ENCODE data around the gene FUS.
"Not testable (repeated sequence)": the region's sequence is repeated elsewhere in the genome, so short reads cannot be mapped to it uniquely, and the experiment has no call there.

Gene FUS

DNA sequence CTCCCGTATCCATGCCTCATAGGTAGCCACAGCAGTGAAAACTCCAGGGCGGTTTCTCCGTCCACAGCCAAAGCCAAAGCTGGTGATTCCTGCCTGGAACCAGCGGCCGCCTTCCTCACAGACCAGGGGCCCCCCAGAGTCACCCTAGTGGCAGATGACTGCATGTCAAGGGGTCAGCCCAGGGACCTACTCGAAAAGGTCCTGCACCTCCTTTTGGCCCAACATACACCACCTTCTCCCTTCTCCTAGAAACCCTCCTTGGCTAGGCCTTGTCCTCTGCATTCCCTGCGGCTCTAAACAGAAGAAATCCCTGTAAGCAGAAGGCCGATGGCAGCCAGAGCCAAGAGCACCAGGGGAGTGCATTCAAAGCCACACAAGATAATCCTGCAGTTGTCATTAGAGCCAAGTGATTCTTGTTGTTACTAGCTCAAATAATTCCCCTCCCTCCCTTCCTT, 36.2 kb upstream of the FUS start:
- no peak for DNase-seq

DNA sequence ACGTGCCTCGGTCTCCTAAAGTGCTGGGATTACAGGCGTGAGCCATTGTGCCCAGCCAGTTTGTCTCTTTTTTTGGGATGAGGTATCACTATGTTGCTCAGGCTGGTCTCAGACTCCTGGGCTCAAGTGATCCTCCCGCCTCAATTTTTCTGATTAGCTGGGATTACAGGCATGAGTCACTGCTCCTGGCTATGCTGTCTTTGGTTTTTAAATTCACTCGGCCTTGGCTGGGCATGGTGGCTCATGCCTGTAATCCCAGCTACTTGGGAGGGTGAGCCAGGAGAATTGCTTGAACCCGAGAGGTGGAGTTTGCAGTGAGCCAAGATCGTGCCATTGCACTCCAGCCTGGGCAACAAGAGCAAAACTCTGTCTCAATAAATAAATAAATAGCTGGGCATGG, 35.5 kb upstream of the FUS start:
- DNase-seq, result not testable (repeated sequence)

DNA sequence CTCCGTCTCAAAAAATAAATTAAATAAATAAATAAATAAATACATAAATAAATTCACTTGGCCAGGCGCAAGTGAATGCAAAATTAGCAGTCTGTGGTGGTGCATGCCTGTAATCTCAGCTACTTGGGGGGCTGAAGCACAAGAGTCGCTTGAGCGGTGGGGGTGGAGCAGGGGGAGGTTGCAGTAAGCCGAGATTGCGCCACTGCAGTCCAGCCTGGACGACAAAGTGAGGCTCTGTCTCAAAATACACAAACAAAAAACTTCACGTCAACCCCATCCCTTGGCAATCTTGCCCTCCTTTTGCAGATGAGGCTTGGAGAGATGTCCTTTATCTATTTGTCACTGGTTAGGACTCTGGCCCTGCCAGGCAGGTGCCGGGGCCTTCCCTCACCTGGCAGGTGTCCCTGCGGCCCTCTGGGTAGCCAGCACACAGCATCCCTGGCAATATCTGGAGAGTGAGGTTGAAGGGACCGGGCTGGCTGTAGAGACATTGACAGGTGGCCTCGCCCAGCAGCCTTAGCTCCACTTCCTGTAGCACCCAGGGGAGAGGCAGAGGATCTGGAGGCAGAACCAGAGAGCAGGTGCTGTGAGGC, 34.4 kb upstream of the FUS start:
- DNase-seq, result peak; percentile 7 to 42

DNA sequence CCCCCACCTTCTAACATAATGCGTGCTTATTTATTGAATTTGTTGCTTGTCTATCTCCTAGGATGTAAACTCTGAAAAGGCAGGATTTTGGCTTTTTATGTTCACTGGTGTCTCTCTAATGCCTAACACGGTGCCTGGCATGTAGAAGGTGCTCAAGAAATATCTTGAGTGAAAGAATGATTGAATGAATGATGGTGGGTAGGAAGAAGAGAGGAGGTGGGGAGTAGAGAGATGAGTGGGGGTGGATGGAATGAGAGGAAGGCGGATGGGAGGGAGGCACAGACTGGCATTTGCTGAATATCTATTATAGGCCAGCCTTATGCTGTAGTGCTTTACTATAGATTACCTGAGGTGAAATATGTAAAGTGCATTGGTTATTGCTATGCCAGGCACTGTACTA, 32.4 kb upstream of the FUS start:
- no peak for DNase-seq

DNA sequence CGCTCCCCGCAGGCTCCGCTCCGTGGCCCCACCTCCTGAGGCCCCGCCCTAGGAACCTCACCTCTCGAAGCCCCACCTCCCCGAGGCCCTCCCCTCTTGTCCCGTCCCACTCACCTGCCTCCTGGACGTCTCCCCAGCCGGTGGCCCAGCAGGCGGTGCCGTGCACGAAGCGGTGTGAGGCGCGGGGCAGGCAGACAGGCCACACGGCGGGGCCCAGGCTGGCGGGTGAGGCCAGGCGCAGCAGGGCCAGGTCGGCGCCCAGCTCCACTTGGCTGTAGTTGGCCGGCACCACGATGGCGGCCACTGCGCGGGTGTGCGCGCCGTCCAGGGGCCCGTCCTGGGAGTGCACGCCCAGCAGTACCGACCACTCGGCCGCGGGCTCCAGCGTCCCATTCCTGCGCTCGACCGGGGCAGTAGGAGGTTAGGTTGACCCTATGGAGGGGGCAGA, 31.6 kb upstream of the FUS start:
- DNase-seq, result no peak

DNA sequence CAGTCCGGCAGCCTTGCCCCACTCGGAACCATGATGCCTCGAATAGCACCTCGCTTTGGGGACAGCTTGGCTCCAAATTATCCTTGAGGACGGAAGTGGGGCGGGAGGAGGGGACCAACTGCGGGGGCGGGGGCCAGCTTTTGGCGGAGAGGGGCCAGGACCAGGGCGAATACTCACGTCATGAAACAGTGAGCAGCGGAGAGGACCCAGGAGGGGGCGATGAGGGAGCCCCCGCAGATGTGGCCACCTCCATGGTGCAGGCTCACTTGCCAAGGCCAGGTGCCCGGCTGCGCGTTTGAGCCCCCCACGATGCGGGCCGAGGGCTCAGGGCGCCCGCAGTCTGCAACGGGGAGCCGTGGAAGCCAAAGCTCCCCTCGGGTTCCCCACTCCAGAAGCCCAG, 31.0 kb upstream of the FUS start:
- DNase-seq, result no peak

DNA sequence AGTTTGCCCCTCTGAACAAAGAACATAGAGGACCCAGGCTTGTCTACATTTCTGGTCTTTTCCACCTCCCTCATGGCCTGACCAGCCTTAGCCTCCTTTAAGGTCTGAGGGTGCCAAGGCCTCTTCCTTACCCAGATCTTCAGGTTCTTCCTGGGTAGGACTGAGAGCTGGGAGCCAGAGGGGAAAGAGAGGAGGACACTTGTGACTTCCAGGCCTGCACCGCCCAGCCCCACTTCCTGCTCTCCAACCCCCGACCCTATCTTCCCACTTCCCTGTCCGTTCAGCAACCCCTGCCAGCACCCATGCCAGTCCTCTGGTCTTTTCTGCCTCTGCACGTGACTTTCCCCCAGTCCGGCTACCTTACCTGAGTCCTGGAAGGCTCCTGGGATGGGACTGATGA, 30.6 kb upstream of the FUS start:
- peak in 1 of 2 donors; percentile 46 for DNase-seq

DNA sequence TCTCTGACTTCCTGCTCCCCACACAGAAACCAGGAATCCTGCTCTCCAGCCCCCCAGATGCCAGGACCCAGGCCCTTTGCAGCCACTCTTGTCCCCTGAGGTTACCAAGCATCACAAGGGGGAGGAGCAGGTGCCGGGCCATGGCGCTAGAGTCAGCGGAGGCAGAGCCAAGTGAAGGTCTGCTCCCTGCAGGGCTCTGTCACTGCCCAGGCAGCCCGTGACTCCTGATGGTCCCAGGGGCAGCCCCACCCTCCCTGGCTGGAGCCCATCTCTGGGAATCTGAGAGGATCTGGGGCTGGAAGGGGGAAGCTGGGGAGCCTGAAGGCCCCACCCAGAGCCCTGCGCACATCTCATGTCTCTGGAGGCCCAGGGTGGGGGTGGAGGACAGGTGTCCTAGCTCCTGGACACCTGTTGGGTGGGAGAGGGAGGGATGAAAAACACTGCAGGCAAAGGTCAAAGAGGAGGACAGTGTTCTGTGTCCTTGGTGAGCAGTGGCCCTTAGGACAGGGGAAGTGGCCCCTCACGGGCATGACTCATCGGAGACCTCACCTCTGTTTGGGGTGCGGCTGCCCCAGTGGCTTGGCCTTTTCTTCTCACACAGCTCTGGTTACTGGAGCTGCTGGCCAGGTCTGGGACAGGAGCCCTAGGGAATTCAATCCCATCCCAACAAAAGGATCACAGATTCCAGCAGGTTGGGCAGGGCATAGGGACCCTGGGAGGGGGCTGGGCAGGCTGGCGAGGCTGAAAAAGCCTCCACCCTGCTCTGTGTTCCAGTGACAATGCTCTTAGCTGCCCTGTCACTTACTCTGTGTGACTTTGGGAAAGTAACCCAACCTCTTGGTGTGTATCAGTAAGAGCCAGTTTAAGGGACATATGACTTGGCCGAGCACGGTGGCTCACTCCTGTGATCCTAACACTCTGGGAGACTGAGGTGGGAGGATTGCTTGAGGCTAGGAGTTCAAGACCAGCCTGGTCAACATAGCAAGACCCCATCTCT, 29.7 kb upstream of the FUS start, which contains the start of gene PRSS36:
TSS of gene PRSS36 (minus strand) at position 173 of the 997 bp plus-strand sequence. CDS start at position 142, 31 bp downstream.
- DNase-seq, result peak in 1 of 2 donors; percentile 33

DNA sequence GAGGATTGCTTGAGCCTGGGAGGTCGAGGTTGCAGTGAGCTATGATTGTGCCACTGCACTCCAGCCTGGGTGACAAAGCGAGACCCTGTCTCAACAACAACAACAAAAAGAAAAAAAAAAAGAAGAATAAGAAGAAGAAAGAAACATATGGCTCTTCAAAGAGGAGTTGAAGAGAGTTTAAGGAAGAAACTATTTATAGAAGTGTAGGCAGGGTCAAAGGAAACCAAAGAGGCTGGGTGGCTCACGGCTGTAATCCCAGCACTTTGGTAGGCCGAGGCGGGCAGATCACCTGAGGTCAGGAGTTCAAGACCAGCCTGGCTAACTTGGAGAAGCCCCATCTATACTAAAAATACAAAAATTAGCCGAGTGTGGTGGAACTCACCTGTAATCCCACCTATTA, 29.0 kb upstream of the FUS start:
- peak; percentile 35 to 42 for DNase-seq

DNA sequence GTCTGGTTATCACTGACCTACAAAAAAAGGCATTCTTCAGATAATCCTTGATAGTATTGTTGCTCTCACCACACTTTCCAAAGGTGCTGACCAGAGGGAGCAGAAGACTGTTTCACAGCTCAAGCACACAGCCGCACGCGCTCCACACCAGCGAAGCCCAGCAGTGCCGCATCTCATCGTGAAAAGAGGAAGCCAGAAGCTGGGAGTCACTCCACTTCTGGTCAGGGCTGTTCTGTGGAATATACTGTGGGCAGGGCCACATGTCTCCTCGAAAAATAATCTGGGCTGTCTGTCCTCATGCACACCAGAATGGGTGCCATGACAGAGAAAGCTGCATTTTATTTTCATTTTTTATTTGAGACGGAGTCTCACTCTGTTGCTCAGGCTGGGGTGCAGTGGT, 22.8 kb upstream of the FUS start:
- DNase-seq, result peak; percentile 87 to 91

DNA sequence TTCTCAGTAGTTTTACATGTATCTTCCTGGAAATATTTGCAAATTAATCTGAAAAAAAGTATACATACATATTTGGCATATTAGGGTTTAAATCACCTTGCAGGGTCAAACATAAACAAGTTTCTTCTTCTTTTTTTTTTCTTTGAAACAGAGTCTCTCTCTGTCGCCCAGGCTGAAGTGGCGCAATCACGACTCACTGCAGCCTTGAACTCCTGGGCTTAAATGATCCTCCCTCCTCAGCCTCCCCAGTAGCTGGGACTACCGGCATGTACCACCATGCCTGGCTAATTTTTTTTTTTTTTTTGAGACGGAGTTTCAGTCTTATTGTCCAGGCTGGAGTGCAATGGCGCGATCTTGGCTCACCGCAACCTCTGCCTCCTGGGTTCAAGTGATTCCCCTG, 12.6 kb upstream of the FUS start:
- DNase-seq, result peak in 1 of 2 donors; percentile 20

DNA sequence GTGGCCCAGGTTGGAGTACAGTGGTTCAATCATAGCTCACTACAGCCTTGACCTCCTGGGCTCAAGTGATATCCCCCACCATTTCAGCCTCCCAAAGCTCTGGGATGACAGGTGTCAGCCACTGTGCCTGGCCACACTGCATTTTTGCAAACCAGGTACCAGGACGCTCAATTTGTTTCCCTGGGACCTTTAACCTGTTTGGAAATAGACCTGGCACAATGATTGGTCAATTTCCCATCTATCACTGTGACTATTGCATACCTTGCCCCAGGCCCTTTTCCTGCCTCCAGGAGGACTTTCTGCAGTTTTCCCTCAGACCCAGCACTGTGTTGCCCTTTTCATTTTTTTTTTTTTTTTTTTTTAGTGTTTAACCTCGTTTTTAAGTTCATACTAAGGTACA, 11.1 kb upstream of the FUS start:
- DNase-seq, result no peak

DNA sequence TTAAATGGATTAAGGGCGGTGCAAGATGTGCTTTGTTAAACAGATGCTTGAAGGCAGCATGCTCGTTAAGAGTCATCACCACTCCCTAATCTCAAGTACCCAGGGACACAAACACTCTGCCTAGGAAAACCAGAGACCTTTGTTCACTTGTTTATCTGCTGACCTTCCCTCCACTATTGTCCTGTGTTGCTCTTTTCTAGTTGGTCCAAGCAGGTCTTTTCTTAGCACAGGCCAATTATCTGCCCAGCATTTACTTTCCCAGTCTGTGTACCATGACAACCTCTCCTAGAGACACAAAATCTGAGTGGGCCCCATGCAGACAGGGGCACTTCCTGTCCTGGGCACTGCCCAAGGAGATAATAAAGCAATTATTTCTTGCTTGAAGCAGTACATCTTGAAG, 9.9 kb upstream of the FUS start:
- DNase-seq, result not testable (repeated sequence)

DNA sequence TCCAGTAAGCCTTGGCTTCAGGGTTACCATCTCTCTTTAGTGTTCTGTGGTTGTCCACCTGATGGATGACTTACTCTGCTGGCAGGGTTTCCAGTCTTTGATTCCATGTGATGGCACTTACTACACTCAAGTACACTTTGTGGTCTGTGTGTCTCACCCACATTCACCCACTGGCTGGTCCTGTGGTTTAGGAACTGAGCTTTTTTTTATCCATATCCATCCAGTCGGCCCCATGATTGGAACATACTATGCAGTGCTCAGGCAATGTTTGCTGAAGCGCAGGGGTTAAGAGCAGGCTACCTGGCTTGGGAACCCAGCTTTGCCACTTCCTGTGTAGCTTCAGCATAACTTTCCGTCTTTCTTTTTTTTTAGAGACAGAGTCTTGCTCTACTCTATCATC, 2.8 kb upstream of the FUS start:
- peak; percentile 86 to 95 for DNase-seq

DNA sequence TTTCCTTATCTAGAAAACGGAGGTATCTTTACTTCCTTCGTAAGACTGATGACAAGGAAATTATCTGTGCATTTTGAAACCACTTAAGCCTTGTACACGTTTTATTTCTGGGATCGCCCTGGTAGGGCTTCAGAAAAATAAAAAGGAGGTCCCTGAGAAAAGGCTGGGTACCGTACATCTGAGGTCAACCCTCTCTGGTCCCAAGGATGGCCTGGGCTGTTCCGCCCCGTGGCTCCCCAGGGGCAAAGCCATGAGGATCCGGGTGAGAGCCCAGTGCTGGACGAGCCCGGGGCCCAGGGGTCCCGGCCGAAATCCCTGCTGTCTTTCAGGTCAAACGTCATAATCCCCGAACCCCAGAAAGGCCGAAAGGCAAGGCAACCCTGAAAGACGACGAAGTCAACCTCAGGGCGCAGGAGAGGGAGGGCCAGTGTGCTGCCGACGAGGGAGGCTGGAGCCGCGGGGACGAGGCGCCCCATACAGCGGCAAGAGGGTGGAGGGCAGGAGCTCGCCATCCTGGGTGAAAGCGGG, 656 bp upstream of the FUS start:
- DNase-seq, result no peak

DNA sequence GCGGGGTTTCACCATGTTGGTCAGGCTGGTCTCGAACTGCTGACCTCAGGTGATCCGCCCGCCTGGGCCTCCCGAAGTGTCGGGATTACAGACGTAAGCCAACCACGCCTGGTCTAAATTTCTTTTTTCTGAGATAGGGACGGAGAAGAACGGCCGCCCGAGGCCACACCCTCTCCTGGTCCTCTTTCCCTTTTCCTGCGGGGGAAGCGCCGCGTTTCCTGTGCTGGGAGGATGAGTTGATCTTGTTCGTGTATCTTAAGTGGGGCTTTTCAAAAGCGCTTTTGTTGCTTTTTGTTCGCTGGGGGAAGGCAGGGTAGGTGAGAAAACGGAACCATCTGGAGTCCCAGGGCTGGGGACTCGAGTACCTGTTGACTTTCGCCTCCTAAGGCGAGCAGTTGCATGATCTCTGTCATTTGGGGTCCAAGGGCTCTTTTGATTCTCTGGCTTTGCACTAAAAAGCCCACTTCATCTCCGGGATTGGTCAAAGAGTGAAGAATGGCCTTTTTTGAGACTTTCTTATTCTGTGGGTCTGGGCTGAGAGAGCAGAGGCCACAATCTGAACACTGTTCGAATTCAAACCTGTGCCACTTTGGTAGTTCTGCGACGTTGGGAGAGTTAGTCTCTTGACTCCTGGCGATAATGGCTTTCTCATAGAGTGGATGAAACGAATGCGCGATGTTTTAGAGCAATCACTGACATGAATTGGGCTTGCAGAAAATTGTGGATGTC, 1.3 kb downstream of the FUS start:
- DNase-seq, result peak; percentile 54 to 74

DNA sequence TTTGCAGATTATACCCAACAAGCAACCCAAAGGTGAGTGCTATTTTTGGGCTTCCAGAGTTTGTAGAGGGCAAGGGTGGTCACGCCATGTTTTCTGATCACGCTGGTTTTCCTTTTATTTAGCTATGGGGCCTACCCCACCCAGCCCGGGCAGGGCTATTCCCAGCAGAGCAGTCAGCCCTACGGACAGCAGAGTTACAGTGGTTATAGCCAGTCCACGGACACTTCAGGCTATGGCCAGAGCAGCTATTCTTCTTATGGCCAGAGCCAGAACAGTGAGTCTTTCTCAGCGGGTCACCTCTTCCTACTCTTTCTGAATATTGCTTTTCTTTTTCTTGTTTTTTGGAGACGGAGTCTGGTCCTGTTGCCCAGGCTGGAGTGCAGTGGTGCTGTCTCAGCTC, 2.5 kb downstream of the FUS start:
- no peak for DNase-seq

DNA sequence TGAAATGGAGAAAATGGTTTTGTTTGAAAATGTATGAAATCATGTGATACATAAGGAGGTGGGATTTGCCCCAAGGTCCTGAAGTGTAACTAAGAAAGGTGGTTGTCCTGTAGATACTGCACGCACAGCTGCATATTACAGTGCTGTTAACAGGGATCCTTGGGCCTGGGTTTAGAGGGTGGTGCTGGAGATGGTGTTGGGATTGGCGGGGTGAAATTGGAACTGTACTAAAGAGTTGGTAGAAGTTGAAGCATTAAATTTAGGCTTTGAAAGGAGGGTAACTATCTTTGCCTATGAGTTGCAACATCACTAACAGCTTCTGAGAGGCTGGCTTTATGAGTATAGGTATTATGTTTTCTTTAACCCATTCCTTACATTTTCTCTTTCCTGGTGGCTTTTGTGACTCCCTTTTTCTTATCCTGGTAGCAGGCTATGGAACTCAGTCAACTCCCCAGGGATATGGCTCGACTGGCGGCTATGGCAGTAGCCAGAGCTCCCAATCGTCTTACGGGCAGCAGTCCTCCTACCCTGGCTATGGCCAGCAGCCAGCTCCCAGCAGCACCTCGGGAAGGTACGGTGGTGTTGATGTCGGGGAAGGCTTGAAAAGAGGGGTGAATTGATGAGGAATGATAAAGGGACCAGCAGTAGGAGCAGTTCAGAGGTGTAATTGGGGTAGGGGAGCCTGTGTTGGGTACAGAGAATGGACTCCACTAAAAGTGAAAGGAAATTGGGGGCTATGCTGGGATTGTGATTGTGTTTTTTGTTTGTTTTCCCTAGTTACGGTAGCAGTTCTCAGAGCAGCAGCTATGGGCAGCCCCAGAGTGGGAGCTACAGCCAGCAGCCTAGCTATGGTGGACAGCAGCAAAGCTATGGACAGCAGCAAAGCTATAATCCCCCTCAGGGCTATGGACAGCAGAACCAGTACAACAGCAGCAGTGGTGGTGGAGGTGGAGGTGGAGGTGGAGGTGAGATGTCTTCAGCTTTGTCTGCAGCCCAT, 3.8 kb downstream of the FUS start:
- DNase-seq, result no peak

DNA sequence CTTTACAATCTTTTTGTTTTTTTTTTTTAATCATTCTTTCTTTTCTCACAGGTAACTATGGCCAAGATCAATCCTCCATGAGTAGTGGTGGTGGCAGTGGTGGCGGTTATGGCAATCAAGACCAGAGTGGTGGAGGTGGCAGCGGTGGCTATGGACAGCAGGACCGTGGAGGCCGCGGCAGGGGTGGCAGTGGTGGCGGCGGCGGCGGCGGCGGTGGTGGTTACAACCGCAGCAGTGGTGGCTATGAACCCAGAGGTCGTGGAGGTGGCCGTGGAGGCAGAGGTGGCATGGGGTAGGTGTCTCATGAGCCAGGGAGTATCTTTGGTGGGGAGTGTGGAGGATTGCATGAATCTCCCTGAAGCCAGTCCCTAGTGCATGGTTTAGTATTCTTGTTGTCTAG, 4.9 kb downstream of the FUS start:
- DNase-seq, result no peak

DNA sequence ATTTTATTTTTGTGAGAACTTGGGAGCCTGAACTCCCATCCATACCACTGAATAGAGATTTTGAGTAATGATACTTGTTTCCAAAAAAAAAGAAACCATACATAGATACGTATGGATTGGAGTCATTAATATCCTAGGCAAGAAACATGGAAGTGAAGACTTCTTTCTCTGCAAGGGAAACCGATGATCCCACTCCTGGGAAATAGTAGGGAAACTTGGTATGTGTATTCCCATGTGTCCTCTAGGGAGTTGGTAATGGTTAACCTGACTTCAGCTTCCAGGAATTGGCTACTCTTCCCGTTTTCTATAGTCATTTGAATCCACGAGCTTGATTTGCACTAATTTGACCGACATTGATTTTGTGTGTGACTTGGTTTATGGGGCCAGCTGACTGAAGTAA, 5.4 kb downstream of the FUS start:
- DNase-seq, result no peak

DNA sequence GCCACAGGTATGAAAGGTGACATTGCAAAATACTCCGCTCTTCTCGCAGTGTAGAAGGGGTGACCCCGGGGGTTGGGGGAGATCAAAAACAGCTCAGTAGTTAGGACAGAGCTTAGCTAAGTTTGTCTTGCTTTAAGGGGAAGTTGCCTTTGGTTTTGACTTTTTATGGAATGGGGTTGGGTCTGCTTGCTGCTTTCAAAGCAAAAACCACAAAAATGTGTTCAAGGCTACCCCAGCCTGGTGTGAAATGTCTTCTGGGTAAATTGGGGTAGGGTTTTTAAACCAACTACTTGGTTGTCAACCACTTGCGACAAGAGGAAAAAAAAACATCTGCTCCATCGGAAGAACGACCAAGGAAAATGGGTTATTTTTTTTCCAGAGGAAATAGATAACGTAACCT, 6.2 kb downstream of the FUS start:
- peak; percentile 19 to 36 for DNase-seq
